Measurements from ENCODE around the gene ZNF445. TPM values are rescaled to one million over a fixed set of nuclear protein-coding genes. Genes with fewer than 3 reads are reported as not detected.

The ZNF445 gene
- total RNA-seq, 1 donor from 2014 or later, result 46.1 TPM

GRCh38 chr3:44454258-44454657, 23.2 kb downstream of the ZNF445 start:
- peaks cover 36% of the 10 kb centered on the region for H3K36me3 Mint-ChIP-seq (ENCODE audit: low read depth)

GRCh38 chr3:44451441-44451840, 26.0 kb downstream of the ZNF445 start:
- Mint-ChIP-seq H3K4me1 (no peaks in the 10 kb centered on the region), H3K4me3 (no peak overlapping the region), H3K27ac (ENCODE audit: unreplicated experiment) (no peak overlapping the region), H3K36me3 (ENCODE audit: low read depth) (peaks cover 62% of the 10 kb centered on the region), H3K9me3 (no peaks in the 10 kb centered on the region), H3K27me3 (ENCODE audit: low read depth) (no peaks in the 10 kb centered on the region)
- no peak for DNase-seq (ENCODE audit: low read depth, low spot score)
- no peak for TF ChIP-seq CTCF (conservative IDR thresholded peaks at IDR 0.05)

More at GRCh38 chr3:44454258-44454657, 23.2 kb downstream of the ZNF445 start:
- no peaks in the 10 kb centered on the region for H3K27me3 Mint-ChIP-seq (ENCODE audit: low read depth)
- no peaks in the 10 kb centered on the region for H3K9me3 Mint-ChIP-seq
- no peaks in the 10 kb centered on the region for H3K4me1 Mint-ChIP-seq
- H3K4me3 Mint-ChIP-seq, result no peak overlapping the region
- TF ChIP-seq CTCF (conservative IDR thresholded peaks at IDR 0.05), result no peak
- no peak overlapping the region for H3K27ac Mint-ChIP-seq (ENCODE audit: unreplicated experiment)
- DNase-seq (ENCODE audit: low read depth, low spot score), result no peak

- no peak for TF ChIP-seq CTCF (conservative IDR thresholded peaks at IDR 0.05)
- Mint-ChIP-seq H3K36me3 (ENCODE audit: low read depth) (peaks cover 67% of the 10 kb centered on the region), H3K27ac (ENCODE audit: unreplicated experiment) (no peak overlapping the region), H3K9me3 (no peaks in the 10 kb centered on the region), H3K4me1 (no peaks in the 10 kb centered on the region), H3K4me3 (no peak overlapping the region), H3K27me3 (ENCODE audit: low read depth) (no peaks in the 10 kb centered on the region)
- no peak for DNase-seq (ENCODE audit: low read depth, low spot score)
These were observed 30.5 kb downstream of the ZNF445 start for GRCh38 chr3:44446929-44447328.

GRCh38 chr3:44445786-44446185, 31.7 kb downstream of the ZNF445 start:
- Mint-ChIP-seq H3K27me3 (ENCODE audit: low read depth) (no peaks in the 10 kb centered on the region), H3K36me3 (ENCODE audit: low read depth) (peaks cover 63% of the 10 kb centered on the region), H3K27ac (ENCODE audit: unreplicated experiment) (no peak overlapping the region), H3K9me3 (no peaks in the 10 kb centered on the region), H3K4me3 (no peak overlapping the region), H3K4me1 (no peaks in the 10 kb centered on the region)
- DNase-seq (ENCODE audit: low read depth, low spot score), result no peak
- TF ChIP-seq CTCF (conservative IDR thresholded peaks at IDR 0.05), result no peak

- H3K9me3 Mint-ChIP-seq, result no peaks in the 10 kb centered on the region
- H3K27me3 Mint-ChIP-seq (ENCODE audit: low read depth), result no peaks in the 10 kb centered on the region
- H3K36me3 Mint-ChIP-seq (ENCODE audit: low read depth), result peaks cover 61% of the 10 kb centered on the region
- no peak for TF ChIP-seq CTCF (conservative IDR thresholded peaks at IDR 0.05)
- H3K27ac Mint-ChIP-seq (ENCODE audit: unreplicated experiment), result no peak overlapping the region
- DNase-seq (ENCODE audit: low read depth, low spot score), result no peak
- no peaks in the 10 kb centered on the region for H3K4me1 Mint-ChIP-seq
- no peak overlapping the region for H3K4me3 Mint-ChIP-seq
These were observed 32.4 kb downstream of the ZNF445 start for GRCh38 chr3:44444896-44445691.
